MG63 (cell line): ENCODE data around the gene OR8G1. TPM values are rescaled to one million over a fixed set of nuclear protein-coding genes. Genes with fewer than 3 reads are reported as not detected.
A peak's percentile ranks its signal among the peaks of the same experiment; 100 is the strongest.

Experiments
- DNase-seq: peaks from one replicate; pipeline ENCODE4 v3.0.0-alpha.2; 2020
- H3K27me3 ChIP-seq: fragments of 250-450 bp; sonication (Bioruptor Pico); 2 replicates; pipeline ENCODE4 v1.5.1; 2020; ENCODE audit warnings: mild to moderate bottlenecking, moderate library complexity
- H3K36me3 ChIP-seq: fragments of 250-450 bp; sonication (Bioruptor Pico); 2 replicates; pipeline ENCODE4 v1.5.1; 2020; ENCODE audit warnings: mild to moderate bottlenecking, moderate library complexity
- H3K4me3 ChIP-seq: fragments of 250-450 bp; sonication (Bioruptor Pico); 2 replicates; pipeline ENCODE4 v1.5.1; 2020; ENCODE audit warnings: mild to moderate bottlenecking, moderate library complexity
- H3K9me3 ChIP-seq: fragments of 250-450 bp; sonication (Bioruptor Pico); 2 replicates; pipeline ENCODE4 v1.5.1; 2020; ENCODE audit warnings: mild to moderate bottlenecking, moderate library complexity
- total RNA-seq: library from RNA; depleted of rRNA; stranded (reverse); fragments of >200 nt; shearing (Covaris generic); gene quantifications from 2 replicates; pipeline ENCODE4 v1.2.3, GENCODE V29; 2014; ENCODE audit warnings: low replicate concordance; rRNA removed

Gene OR8G1, protein sequence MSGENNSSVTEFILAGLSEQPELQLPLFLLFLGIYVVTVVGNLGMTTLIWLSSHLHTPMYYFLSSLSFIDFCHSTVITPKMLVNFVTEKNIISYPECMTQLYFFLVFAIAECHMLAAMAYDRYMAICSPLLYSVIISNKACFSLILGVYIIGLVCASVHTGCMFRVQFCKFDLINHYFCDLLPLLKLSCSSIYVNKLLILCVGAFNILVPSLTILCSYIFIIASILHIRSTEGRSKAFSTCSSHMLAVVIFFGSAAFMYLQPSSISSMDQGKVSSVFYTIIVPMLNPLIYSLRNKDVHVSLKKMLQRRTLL
- not detected in 2 replicates for total RNA-seq

DNA sequence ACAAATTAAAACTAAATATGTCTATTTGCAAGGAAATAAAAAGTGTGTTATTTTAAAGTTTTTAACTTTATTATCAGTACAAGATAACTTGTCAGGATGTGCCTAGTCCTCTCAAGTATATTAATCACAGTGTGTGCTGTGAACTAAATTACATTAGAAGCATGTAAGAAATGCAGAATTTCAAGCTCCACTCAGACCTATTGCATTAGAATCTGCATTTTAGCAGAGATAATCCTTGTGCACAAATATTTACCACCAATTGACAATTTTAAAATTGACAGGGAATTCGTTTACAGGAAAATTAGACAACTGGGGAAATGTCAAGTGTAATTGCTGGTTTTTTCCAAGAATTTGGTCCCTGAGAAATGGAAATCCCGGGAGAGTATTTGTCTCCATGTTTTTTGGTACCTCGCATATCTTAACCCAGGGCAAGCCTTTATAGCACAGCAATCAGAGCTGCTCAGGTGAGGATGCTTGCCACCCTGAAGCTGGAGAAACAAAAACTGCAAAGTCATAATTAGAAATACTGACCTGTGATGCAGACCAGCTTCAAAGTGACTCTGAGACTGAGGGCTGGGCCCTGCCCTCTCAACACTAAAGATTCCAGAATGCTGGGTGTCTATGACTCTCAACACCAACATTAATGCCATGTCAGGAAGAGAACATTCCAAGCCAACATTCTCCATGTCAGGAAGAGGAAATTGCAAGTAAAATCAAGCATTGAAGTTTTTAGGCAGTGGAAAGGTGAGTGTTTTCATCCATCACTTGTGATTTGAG lies at the start of gene OR8G1:
TSS of gene OR8G1 (plus strand) at position 475 of the 777 bp plus-strand sequence. CDS start 8,581 bp downstream, outside the sequence.
- H3K9me3 ChIP-seq: no peaks in the 10 kb centered on the region
- no peak within 1 kb of the TSS for H3K4me3 ChIP-seq
- H3K27me3 ChIP-seq: 0 out of 2 replicates have a peak, but pooled peaks cover 2% of the 10 kb centered on the region
- no peak for DNase-seq
- H3K36me3 ChIP-seq: no peaks in the 10 kb centered on the region

DNA sequence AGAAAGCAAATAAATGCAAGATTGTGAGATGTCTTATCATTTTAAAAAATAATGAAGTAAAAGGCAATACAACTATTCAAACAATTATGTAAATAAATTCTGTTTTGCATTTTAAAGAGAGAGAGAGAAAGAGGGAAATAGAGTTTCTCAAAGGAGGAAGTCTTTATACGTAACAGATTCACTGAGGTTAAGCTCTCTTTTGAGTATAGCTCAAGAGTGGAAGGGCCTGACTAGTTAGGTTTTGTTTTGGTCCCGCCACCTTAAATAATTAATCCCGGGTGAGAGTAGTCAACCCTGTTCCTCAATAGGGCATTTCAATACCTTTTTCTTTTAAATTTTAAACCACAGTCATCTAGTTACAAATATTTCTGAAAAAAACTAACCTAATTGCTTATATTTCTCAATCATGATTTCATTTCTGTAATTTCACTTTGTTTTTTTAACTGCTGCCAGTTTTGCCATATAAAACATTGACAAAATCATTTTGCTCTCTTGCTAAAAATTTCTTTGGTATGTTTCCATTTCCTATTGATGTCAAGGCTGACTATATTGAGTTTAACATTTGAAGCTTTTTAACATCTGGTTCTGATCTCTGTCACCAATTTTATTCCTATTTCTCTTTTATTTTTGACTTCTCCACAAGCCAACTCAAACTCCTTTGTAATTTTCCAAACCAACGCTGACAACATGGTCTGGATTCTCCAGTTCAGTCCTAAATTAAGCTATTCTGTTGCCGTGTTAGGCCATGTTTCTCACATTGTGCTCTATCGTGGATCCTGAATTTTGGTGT lies 47.5 kb upstream of the OR8G1 start:
- no peaks in the 10 kb centered on the region for H3K9me3 ChIP-seq
- no peaks in the 10 kb centered on the region for H3K36me3 ChIP-seq
- H3K4me3 ChIP-seq: no peak overlapping the region
- no peak for DNase-seq
- no peaks in the 10 kb centered on the region; the same call in 1 of the 2 replicates for H3K27me3 ChIP-seq

- no peak overlapping the region for H3K4me3 ChIP-seq
- no peak for DNase-seq
- no peaks in the 10 kb centered on the region for H3K36me3 ChIP-seq
- no peaks in the 10 kb centered on the region for H3K9me3 ChIP-seq
- no peaks in the 10 kb centered on the region; the same call in 1 of the 2 replicates for H3K27me3 ChIP-seq
Observed at GRCh38 chr11:124194293-124195188, 46.4 kb upstream of the OR8G1 start.

- H3K36me3 ChIP-seq: no peaks in the 10 kb centered on the region
- no peaks in the 10 kb centered on the region; the same call in 1 of the 2 replicates for H3K27me3 ChIP-seq
- no peak overlapping the region for H3K4me3 ChIP-seq
- H3K9me3 ChIP-seq: no peaks in the 10 kb centered on the region
- DNase-seq: peak; percentile 22
Observed at GRCh38 chr11:124195189-124195734, 45.6 kb upstream of the OR8G1 start.

GRCh38 chr11:124197999-124198398 lies 42.9 kb upstream of the OR8G1 start:
- Histone ChIP-seq H3K36me3 (no peaks in the 10 kb centered on the region), H3K9me3 (no peaks in the 10 kb centered on the region), H3K4me3 (no peak overlapping the region), H3K27me3 (no peaks in the 10 kb centered on the region; the same call in 1 of the 2 replicates)
- DNase-seq: no peak

- H3K27me3 ChIP-seq: no peaks in the 10 kb centered on the region; the same call in 1 of the 2 replicates
Observed at GRCh38 chr11:124198897-124199296, 42.0 kb upstream of the OR8G1 start.

DNA sequence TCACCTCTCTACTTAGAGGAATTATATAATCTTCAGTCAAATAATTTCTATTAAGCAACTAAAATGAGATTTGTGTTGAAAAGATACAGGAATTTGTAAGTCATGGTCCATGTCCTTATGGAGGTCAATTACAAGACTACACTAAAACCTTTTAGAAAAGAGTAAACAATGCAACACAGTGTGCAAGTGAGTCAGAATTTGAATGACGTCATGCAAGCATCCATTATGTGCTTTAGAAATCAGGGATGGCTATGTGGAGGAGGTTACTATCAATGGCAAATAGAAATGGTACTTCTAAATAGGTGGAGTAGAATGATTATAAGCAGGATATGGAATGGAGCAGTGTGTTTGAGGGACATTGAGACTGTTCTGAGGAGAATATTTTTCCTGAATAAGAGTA lies 41.2 kb upstream of the OR8G1 start:
- DNase-seq: no peak
- no peaks in the 10 kb centered on the region for H3K9me3 ChIP-seq
- H3K27me3 ChIP-seq: no peaks in the 10 kb centered on the region
- no peak overlapping the region for H3K4me3 ChIP-seq
- no peaks in the 10 kb centered on the region for H3K36me3 ChIP-seq

More at GRCh38 chr11:124198897-124199296, 42.0 kb upstream of the OR8G1 start:
- Histone ChIP-seq H3K9me3 (no peaks in the 10 kb centered on the region), H3K4me3 (no peak overlapping the region), H3K36me3 (no peaks in the 10 kb centered on the region)
- DNase-seq: peak; percentile 9

DNA sequence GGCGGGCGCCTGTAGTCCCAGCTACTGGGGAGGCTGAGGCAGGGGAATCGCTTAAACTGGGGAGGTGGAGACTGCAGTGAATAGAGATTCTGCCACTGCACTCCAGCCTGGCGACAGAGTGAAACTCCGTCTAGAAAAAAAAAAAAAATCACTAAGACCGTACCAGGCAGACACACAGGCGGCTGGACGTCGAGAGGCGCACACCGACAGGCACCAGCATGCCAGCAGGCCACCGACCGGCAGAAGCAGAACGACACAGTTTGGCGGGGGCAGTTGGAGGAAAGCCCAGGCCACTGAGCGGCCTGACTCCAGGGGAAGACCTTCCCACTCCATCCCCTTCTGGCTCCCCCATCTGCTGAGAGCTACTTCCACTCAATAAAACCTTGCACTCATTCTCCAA lies 40.2 kb upstream of the OR8G1 start:
- H3K36me3 ChIP-seq: no peaks in the 10 kb centered on the region
- H3K4me3 ChIP-seq: no peak overlapping the region
- no peaks in the 10 kb centered on the region for H3K9me3 ChIP-seq
- no peak for DNase-seq
- no peaks in the 10 kb centered on the region for H3K27me3 ChIP-seq

GRCh38 chr11:124202951-124203350 lies 37.9 kb upstream of the OR8G1 start:
- Histone ChIP-seq H3K36me3 (no peaks in the 10 kb centered on the region), H3K9me3 (no peaks in the 10 kb centered on the region)
- DNase-seq: no peak

DNA sequence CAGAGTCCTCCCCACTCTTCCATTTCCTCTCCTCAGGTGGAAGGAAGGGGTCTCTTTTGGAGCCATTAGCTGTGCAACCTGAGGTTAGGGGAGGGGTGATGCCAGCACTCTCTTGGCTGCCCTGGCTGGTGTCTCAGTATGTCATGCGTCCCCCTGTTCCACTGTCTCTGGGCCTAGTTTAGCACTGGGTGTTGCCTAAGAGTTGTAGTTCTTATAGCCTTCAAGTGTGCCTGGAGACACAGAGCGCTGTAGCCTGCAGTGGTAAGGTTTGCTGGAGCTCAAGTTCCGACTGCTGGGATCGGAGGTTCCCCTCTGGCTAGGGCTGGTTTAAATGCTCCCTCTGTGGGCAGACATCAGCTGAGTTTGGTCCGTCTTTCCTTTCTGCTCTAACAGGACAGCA lies 36.9 kb upstream of the OR8G1 start:
- Histone ChIP-seq H3K4me3 (no peak overlapping the region), H3K27me3 (no peaks in the 10 kb centered on the region), H3K9me3 (no peaks in the 10 kb centered on the region), H3K36me3 (no peaks in the 10 kb centered on the region)
- DNase-seq: no peak

More at GRCh38 chr11:124202951-124203350, 37.9 kb upstream of the OR8G1 start:
- H3K27me3 ChIP-seq: no peaks in the 10 kb centered on the region
- no peak overlapping the region for H3K4me3 ChIP-seq

GRCh38 chr11:124207102-124207792 lies 33.6 kb upstream of the OR8G1 start:
- H3K9me3 ChIP-seq: no peaks in the 10 kb centered on the region

DNA sequence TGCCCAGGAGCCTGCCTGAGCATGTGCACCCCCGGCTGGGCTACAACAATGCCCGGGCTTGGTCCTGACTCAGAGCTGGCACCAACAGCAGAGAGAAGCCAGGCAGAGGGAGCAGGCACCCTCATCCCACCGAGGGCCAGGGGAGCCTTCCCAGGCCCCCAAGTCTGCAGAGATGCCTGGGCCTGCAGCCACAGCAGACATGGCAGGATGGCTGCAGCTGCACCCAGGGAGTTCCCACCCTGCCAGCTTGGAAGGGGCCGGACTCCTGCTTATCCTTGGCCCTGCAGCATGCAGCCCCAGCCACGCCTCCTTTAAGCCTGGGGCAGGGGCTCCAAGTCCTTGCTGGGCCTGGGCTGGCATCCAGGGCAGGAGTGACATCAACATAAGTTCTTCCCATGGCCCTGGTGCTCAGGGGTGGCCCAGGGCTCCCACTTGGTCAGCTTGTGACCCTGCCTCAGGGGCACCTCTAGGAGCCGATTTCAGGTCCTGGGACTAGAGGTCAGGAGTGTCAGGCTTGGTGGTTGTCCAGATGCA lies 31.0 kb upstream of the OR8G1 start:
- no peak overlapping the region for H3K4me3 ChIP-seq
- DNase-seq: no peak
- H3K27me3 ChIP-seq: no peaks in the 10 kb centered on the region
- H3K9me3 ChIP-seq: no peaks in the 10 kb centered on the region
- no peaks in the 10 kb centered on the region for H3K36me3 ChIP-seq

More at GRCh38 chr11:124207102-124207792, 33.6 kb upstream of the OR8G1 start:
- DNase-seq: no peak
- no peak overlapping the region for H3K4me3 ChIP-seq
- H3K36me3 ChIP-seq: no peaks in the 10 kb centered on the region
- H3K27me3 ChIP-seq: no peaks in the 10 kb centered on the region

GRCh38 chr11:124210421-124210820 lies 30.5 kb upstream of the OR8G1 start:
- Histone ChIP-seq H3K27me3 (no peaks in the 10 kb centered on the region), H3K9me3 (no peaks in the 10 kb centered on the region), H3K36me3 (no peaks in the 10 kb centered on the region), H3K4me3 (no peak overlapping the region)
- no peak for DNase-seq

GRCh38 chr11:124211321-124211720 lies 29.6 kb upstream of the OR8G1 start:
- H3K27me3 ChIP-seq: no peaks in the 10 kb centered on the region
- no peaks in the 10 kb centered on the region for H3K9me3 ChIP-seq
- no peak overlapping the region for H3K4me3 ChIP-seq
- no peaks in the 10 kb centered on the region for H3K36me3 ChIP-seq
- no peak for DNase-seq

DNA sequence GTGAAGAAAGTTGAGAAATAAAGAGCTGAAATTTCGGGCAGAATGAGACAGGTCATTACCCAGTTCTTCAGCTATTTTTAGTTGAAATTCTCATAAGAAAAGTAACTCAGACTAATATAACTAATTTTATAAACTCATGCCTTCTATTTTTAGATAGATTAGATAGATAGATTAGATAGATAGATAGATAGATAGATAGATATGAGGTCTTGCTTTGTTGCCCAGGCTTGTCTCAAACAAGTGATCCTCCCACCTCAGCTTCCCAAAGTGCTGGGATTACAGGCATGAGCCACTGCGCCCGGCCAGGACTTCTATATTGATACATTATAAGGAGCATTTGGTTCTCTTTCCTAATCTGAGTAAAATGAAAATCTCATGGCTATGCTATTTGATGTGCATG lies 26.9 kb upstream of the OR8G1 start:
- DNase-seq: no peak
- Histone ChIP-seq H3K4me3 (no peak overlapping the region), H3K9me3 (no peaks in the 10 kb centered on the region), H3K36me3 (no peaks in the 10 kb centered on the region), H3K27me3 (no peaks in the 10 kb centered on the region)
